ENCODE measurements around the gene C11orf42.

DNA sequence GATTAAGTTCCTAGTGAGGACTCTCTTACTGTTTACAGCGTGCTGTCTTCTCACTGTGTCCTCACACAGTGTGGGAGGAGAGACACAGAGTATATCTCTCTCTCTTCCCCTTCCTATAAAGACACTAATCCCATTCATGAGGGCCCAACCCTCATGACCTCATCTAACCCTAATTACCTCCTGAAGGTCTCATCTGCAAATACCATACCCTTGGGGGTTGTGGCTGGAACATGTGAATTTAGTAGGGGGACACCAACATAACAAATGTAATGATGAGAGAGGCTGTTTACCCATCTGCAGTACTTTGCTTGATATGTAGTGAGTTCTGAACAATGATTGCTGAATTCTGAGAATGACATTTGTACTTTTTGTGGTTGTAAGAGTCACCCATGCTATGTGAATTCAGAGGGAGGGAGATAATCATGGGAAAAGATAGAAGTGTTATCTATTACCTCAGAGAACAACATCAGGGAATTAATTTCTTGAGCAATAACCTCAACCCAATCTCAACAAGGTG, 11.2 kb upstream of the C11orf42 start:
- no peak for TF ChIP-seq EZH2 (IDR thresholded peaks at IDR 0.05)
- no peak for TF ChIP-seq POLR2AphosphoS5 (IDR thresholded peaks at IDR 0.05; ENCODE audit: borderline replicate concordance, low read depth, low read length)

Measured in SK-N-MC (cell line).